HG03108 (cell line): ENCODE measurements around the gene PGAM1.
"Not testable (repeated sequence)": the region's sequence is repeated elsewhere in the genome, so short reads cannot be mapped to it uniquely, and the experiment has no call there.

Experiments used
- ATAC-seq: cut with Tn5 transposase; IDR thresholded peaks from one replicate; pipeline ENCODE4 v1.9.1; 2021; ENCODE audit warnings: moderate library complexity; ENCODE audit not compliant: unreplicated experiment

PGAM1 gene

DNA sequence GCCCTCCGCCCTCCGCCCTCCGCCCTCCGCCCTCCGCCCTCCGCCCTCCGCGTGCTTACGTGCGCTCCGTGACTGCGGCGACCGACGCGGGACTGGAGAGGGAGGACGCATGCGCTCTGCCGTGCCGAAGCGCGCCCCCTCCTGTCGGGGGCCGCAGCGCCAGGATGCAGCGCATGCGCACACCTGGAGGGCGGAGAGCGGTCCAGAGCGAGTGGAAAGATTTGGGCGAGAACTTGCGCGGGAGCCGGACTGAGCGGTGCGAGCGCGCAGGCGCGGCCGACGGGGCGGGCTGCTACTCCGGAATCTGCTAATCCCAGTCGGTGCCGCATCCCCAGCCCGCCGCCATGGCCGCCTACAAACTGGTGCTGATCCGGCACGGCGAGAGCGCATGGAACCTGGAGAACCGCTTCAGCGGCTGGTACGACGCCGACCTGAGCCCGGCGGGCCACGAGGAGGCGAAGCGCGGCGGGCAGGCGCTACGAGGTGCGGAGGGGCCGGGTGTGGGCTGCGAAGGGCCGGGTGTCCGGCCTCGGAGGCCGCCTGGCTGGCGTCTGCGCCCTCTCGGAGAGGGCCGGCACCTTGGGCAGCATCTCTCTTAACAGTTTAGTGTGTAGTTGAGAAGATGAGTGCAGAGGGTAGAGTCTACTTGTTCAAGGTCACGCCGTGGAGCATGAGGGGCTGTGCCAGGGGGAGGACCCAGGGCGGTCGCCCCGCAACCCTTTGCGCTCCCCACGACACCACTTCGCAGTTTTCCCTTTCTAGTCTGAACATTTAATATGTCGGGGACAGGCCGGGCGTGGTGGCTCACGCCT, at the start of gene PGAM1:
Gene PGAM1, plus strand, starts transcription at position 228 of the 812 bp plus-strand sequence. Its CDS starts 117 bp downstream, at position 345.
- ATAC-seq: peak; percentile 85

DNA sequence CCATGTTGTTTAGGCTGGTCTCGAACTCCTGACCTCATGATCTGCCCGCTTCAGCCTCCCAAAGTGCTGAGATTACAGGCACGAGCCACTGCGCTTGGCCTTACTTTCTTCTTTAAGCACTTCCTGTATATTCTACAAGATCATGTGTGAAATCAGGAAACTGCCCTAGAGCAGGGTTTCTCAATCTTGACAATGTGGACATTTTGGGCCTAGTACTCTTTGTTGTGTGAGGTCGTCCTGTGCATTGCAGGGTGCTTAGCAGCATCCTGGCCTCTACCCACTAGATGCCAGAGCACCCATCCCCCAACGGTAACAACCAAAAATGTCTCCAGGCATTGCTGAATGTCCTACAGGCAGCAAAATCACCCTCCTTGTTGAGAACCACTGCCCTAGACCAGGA, 49.6 kb upstream of the PGAM1 start:
- ATAC-seq: no peak

GRCh38 chr10:97378933-97379921, 46.8 kb upstream of the PGAM1 start:
- no peak for ATAC-seq

- ATAC-seq: no peak
These were observed 45.5 kb upstream of the PGAM1 start for GRCh38 chr10:97380516-97380915.

GRCh38 chr10:97381626-97382025, 44.4 kb upstream of the PGAM1 start:
- ATAC-seq: no peak

- ATAC-seq: no peak
These were observed 42.8 kb upstream of the PGAM1 start for GRCh38 chr10:97383159-97383558.

- ATAC-seq: no peak
These were observed 41.8 kb upstream of the PGAM1 start for GRCh38 chr10:97384156-97384555.

DNA sequence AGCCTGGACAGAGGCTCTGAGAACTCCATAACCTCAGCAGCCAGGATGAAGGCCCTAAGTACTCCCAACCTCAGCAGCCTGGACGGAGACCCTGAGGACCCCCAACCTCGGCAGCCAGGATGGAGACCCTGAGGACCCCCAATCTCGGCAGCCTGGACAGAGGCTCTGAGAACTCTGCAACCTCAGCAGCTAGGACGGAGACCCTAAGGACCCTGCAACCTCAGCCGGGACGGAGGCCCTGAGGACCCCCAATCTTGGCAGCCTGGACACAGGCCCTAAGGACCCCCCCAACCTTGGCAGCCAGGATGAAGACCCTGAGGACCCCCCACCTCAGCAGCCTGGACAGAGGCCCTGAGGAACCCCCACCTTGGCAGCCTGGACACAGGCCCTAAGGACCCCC, 41.4 kb upstream of the PGAM1 start:
- no peak for ATAC-seq

- ATAC-seq: no peak
These were observed 40.4 kb upstream of the PGAM1 start for GRCh38 chr10:97385565-97385964.

GRCh38 chr10:97388152-97388551, 37.8 kb upstream of the PGAM1 start:
- no peak for ATAC-seq

DNA sequence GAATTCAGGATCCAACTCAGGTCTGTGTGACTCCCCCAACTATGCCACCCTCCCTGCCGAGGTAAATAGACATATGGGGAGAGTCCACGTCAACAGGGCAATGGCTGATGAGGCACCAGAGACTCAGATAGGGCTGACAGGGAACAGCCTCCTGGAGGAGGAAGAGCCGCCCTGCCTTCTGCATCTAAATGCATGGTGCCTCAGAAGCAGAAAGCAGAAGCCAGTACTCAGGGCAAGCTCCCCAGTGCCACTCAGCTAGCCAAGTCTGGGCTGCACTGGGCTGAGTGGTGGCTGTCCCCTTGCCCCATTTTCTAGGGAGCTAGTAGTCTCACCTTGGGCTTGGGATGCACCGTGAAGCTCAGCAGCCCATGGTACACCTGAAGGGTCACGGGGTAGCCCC, 35.9 kb upstream of the PGAM1 start:
- ATAC-seq: no peak

GRCh38 chr10:97393034-97393573, 32.9 kb upstream of the PGAM1 start:
- ATAC-seq: no peak

- no peak for ATAC-seq
These were observed 29.9 kb upstream of the PGAM1 start for GRCh38 chr10:97396056-97396455.

DNA sequence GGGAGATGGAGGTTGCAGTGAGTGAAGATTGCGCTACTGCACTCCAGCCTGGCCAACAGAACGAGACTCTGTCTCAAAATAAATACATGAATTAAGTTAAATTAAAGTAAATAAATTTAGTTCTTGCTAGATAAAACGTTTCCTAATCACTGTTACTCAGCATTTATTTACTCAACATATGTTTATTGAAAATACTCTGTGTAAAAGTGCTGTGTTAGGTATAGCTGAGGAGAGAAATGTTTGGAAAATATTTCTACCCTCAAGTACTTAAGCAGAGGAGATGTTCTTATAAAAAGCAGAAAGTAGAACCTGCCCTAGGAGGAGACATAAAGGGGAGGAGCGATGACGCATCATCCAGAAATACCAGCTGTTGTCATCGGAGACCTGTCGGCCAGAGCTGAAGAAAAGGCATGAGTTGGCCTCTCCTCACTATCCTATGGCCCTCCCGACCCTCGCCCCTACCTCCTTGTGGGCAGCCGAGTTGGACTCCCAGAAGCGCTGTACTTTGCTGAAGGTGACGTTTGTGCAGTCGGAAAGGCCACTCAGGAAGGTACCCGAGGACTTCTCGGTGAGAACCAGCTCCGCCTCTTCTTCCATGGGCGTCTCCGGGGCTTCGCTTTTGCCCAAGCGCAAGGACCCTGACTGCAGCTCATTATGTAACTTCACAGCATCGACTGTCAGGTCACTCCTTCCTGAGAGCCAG, 26.0 kb upstream of the PGAM1 start:
- ATAC-seq: no peak

DNA sequence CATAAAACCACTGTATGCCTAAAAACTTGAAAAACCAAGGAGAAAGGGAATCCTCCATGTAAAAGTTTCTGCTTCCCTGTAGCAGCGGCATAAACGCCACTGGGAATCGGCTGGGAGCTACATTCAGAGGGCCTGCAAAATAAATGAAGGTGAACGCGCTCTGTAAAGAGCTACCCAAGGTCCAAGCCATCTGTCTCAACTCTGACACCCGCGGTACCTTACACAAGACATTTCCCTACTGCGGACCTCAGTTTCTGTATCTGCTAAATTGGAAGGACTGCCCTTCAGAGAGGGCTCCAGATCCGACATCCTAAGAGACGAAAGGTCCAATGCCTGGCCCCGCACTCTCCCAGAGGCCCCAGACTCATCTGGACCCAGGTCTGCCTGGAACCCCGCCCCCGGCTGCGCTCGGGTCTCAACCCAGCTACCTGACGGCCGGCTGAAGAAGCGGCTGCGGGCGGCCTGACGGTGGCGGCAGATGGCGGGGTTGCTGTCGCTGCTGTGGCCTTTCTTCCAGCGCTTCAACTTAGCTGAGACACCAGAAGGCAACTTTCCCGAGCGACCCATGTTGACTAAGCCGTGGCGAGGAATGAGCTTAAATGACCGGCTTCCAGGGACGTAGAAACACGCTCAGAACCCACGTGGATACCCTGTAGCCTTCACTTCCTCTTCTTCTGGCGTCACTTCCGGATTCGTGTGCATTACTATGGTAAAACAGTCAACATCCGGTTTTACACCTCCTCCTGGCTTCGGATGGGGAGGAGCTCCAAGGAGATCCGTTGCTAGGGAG, 25.1 kb upstream of the PGAM1 start, which contains the start of gene RRP12:
Gene RRP12, minus strand, starts transcription at position 676 of the 790 bp plus-strand sequence. Its CDS starts 109 bp downstream, at position 567.
- ATAC-seq: peak; percentile 98

GRCh38 chr10:97401455-97401919, 24.5 kb upstream of the PGAM1 start:
- no peak for ATAC-seq

DNA sequence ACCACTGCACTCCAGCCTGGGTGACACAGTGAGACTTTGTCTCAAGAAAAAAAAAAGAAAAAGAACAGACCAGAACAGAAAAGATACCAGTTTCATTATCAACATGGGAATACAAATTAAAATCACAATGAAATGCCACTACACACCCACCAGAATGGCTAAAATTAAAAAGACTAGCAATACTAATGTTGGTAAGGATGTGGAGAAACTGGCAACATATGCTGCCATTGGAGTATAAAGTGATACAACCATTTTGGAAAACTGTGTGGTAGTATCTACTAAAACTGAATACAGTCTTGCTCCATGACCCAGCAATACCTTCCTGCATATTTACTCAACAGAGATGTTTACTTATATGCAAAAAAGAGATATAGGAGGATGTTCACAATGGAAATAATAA, 21.9 kb upstream of the PGAM1 start:
- ATAC-seq: no peak

GRCh38 chr10:97406064-97406463, 19.9 kb upstream of the PGAM1 start:
- ATAC-seq: no peak

GRCh38 chr10:97406483-97406882, 19.5 kb upstream of the PGAM1 start:
- ATAC-seq: not testable (repeated sequence)
